ENCODE measurements around the gene TAF4. TPM values are rescaled to one million over a fixed set of nuclear protein-coding genes. Genes with fewer than 3 reads are reported as not detected.

The TAF4 gene
- total and polyA plus RNA-seq, 2 of the 13 experiments (the other 11 are each of a cell fraction or from before 2014, with no cell fraction given) = 5.9 to 12.0 TPM

DNA sequence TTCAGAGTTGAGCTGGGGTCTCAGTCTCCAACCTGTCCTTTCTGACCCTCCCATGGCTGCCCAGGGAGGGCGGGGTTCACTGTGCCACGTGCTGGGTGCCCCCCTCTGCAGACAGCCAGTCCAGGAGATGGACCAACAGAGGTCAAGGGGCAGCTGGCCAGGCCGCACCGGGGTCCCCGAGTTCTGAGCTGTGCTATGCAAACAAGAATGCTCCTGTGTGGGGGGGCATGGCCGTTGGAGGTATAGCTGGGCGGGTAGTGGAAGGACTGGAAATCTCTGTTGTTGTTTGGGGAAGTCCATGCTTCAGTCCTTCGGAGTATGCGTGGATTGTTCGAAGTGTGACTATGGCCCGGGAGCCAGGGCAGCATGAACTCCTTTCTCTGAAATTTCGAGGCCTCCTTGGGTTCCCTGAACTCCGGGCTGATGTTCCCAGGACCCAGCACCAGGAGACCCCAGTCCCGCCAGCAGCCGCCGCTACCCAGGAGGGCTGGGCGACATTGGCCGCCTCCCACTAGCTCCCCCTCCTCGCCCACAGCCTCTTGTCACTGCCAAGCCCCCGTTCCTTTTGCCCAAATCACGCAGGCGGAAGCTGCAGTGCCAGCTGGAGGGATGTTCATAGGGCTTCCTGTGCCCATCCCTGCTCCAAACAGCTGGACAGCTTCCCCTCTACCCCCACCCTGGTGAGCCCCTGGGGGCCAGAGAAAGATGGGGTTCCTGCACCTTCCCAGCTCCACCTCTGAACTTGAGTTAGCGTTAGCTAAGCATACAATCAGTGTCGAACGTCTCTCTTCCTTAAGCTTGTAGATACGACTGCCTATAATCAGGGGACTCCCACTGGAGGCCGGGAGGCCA, 126.6 kb downstream of the TAF4 start:
- no peaks in the 10 kb centered on the region; the same call in 1 of the 2 replicates for H4K20me1 ChIP-seq (ENCODE audit: insufficient read depth, low read length)
- CTCF ChIA-PET (ENCODE audit: low intra/inter-chr PET ratio, low total read pairs) = no interaction called here
- H3K9ac ChIP-seq (ENCODE audit: insufficient read depth, low read depth, low read length) = no peak overlapping the region
- H3K4me1 ChIP-seq (ENCODE audit: insufficient read depth, low read length) = no peaks in the 10 kb centered on the region
- H3K9me3 ChIP-seq (ENCODE audit: low read length) = no peaks in the 10 kb centered on the region
- no peak for FAIRE-seq
- DNase-seq (ENCODE audit: low spot score) = no peak
- intact Hi-C loops (cut with micrococcal nuclease; ENCODE audit: unreplicated experiment) (no loop called here), in situ Hi-C loops (cut with HindIII; ENCODE audit: extremely low pct_ligation_motif_present, low pct_unique_long_range_greater_than_20kb) (no loop called here)
- no peaks in the 10 kb centered on the region for H3K79me2 ChIP-seq (ENCODE audit: insufficient read depth, low read length)
- H3K4me3 ChIP-seq (replicated peaks in 1 of 3; ENCODE audit: insufficient read depth in 1 of 3, low read depth in 2 of 3, low read length in 3 of 3) = no peak overlapping the region
- POLR2A ChIA-PET = no interaction called here
- WGBS (ENCODE audit: low lambda C conversion rate) = 36% methylated on average over 27 of the region's 27 CpGs
- no peak overlapping the region for H3K27ac ChIP-seq (ENCODE audit: extremely low read length, insufficient read depth, low read length)
- H2AFZ ChIP-seq (ENCODE audit: low read length) = no peak overlapping the region
- BruUV-seq (replicated peaks) = no TSS peak
- H3K4me2 ChIP-seq (ENCODE audit: low read depth, low read length) = no peak overlapping the region
- TF ChIP-seq NR2F6 (IDR thresholded peaks at IDR 0.05) (no peak), NR2F6 (CRISPR knock-in tag; IDR thresholded peaks at IDR 0.05) (no peak), HNRNPLL (IDR thresholded peaks at IDR 0.05; ENCODE audit: low read depth, low read length, poor library complexity, severe bottlenecking) (no peak), ATF7-NPFF (CRISPR knock-in tag; IDR thresholded peaks at IDR 0.05; ENCODE audit: low read depth) (no peak)
- TF ChIP-seq, protein P1, sequence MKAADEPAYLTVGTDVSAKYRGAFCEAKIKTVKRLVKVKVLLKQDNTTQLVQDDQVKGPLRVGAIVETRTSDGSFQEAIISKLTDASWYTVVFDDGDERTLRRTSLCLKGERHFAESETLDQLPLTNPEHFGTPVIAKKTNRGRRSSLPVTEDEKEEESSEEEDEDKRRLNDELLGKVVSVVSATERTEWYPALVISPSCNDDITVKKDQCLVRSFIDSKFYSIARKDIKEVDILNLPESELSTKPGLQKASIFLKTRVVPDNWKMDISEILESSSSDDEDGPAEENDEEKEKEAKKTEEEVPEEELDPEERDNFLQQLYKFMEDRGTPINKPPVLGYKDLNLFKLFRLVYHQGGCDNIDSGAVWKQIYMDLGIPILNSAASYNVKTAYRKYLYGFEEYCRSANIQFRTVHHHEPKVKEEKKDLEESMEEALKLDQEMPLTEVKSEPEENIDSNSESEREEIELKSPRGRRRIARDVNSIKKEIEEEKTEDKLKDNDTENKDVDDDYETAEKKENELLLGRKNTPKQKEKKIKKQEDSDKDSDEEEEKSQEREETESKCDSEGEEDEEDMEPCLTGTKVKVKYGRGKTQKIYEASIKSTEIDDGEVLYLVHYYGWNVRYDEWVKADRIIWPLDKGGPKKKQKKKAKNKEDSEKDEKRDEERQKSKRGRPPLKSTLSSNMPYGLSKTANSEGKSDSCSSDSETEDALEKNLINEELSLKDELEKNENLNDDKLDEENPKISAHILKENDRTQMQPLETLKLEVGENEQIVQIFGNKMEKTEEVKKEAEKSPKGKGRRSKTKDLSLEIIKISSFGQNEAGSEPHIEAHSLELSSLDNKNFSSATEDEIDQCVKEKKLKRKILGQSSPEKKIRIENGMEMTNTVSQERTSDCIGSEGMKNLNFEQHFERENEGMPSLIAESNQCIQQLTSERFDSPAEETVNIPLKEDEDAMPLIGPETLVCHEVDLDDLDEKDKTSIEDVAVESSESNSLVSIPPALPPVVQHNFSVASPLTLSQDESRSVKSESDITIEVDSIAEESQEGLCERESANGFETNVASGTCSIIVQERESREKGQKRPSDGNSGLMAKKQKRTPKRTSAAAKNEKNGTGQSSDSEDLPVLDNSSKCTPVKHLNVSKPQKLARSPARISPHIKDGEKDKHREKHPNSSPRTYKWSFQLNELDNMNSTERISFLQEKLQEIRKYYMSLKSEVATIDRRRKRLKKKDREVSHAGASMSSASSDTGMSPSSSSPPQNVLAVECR (CRISPR knock-in tag; IDR thresholded peaks at IDR 0.05; ENCODE audit: borderline replicate concordance) = 0 out of 2 replicates have a peak, but pooled peaks have one; percentile 21
- TF ChIP-seq, protein P2, sequence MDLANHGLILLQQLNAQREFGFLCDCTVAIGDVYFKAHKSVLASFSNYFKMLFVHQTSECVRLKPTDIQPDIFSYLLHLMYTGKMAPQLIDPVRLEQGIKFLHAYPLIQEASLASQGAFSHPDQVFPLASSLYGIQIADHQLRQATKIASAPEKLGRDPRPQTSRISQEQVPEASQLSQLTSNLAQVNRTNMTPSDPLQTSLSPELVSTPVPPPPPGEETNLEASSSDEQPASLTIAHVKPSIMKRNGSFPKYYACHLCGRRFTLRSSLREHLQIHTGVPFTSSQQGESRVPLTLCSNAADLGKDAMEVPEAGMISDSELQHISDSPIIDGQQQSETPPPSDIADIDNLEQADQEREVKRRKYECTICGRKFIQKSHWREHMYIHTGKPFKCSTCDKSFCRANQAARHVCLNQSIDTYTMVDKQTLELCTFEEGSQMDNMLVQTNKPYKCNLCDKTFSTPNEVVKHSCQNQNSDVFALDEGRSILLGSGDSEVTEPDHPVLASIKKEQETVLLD (CRISPR knock-in tag; IDR thresholded peaks at IDR 0.05; ENCODE audit: low read depth) = no peak
- no peaks in the 10 kb centered on the region for H3K36me3 ChIP-seq (replicated peaks in 1 of 2; ENCODE audit: control insufficient read depth in 1 of 2, insufficient read depth in 2 of 2, low read length in 2 of 2)
- ATAC-seq = no peak
- H3K27me3 ChIP-seq (ENCODE audit: control insufficient read depth in 1 of 2, insufficient read depth in 2 of 2, low read length in 2 of 2) = peaks cover 21 to 42% of the 10 kb centered on the region in 2 experiments

Measured in HepG2 (cell line).